NOMO-1 treated with DMSO at 0.1 percent for 48 hours (cell line): ENCODE results near the gene SIN3A.
A peak's percentile ranks its signal among the peaks of the same experiment; 100 is the strongest.
"Not testable (repeated sequence)": the region's sequence is repeated elsewhere in the genome, so short reads cannot be mapped to it uniquely, and the experiment has no call there.

Source experiments
- DNase-seq: peaks from one replicate; lab custom pipeline; 2025; ENCODE audit not compliant: unreplicated experiment; lab: John Stamatoyannopoulos, UW

SIN3A gene

GRCh38 chr15:75383986-75384385 lies 67.5 kb downstream of the SIN3A start:
- not testable (repeated sequence) for DNase-seq

- DNase-seq: no peak
Observed at GRCh38 chr15:75380773-75381172, 70.7 kb downstream of the SIN3A start.

GRCh38 chr15:75371901-75372688 lies 79.4 kb downstream of the SIN3A start:
- no peak for DNase-seq

GRCh38 chr15:75371486-75371885 lies 80.0 kb downstream of the SIN3A start:
- no peak for DNase-seq

GRCh38 chr15:75369897-75370581 lies 81.5 kb downstream of the SIN3A start:
- no peak for DNase-seq

- DNase-seq: no peak
Observed at GRCh38 chr15:75368689-75369239, 82.7 kb downstream of the SIN3A start.

GRCh38 chr15:75367913-75368688 lies 83.4 kb downstream of the SIN3A start, which contains the start of gene MAN2C1:
Gene MAN2C1, minus strand, starts transcription at chr15:75368607. Its CDS starts 24 bp downstream, at chr15:75368583.
- peak; percentile 93 for DNase-seq

- DNase-seq: no peak
Observed at GRCh38 chr15:75367406-75367912, 84.0 kb downstream of the SIN3A start.

GRCh38 chr15:75367006-75367405 lies 84.5 kb downstream of the SIN3A start:
- no peak for DNase-seq

GRCh38 chr15:75366163-75366562 lies 85.3 kb downstream of the SIN3A start:
- DNase-seq: no peak

GRCh38 chr15:75364881-75365280 lies 86.6 kb downstream of the SIN3A start:
- DNase-seq: no peak

- no peak for DNase-seq
Observed at GRCh38 chr15:75363786-75364185, 87.7 kb downstream of the SIN3A start.

GRCh38 chr15:75362642-75363249 lies 88.7 kb downstream of the SIN3A start:
- DNase-seq: no peak

GRCh38 chr15:75361989-75362641 lies 89.4 kb downstream of the SIN3A start:
- DNase-seq: no peak

- no peak for DNase-seq
Observed at GRCh38 chr15:75361361-75361988, 90.0 kb downstream of the SIN3A start.

GRCh38 chr15:75360856-75361255 lies 90.6 kb downstream of the SIN3A start:
- DNase-seq: no peak

GRCh38 chr15:75360391-75360790 lies 91.1 kb downstream of the SIN3A start:
- DNase-seq: no peak

GRCh38 chr15:75359537-75360250 lies 91.8 kb downstream of the SIN3A start:
- no peak for DNase-seq
